Mesendoderm (in vitro differentiated cells): Measurements from ENCODE around the gene MAPRE2.

Experiments
- DNase-seq: peaks from one replicate; pipeline ENCODE4 v3.0.0; 2013
- H2AK5ac ChIP-seq: 2 replicates; pipeline ENCODE4 v1.6.1; 2013; ENCODE audit warnings: low read length, inconsistent platforms
- H2BK120ac ChIP-seq: 2 replicates; pipeline ENCODE4 v1.6.1; 2013; ENCODE audit warnings: low read depth, mild to moderate bottlenecking, low read length, moderate library complexity, mixed read lengths
- H2BK15ac ChIP-seq: replicated peaks from 2 replicates; pipeline ENCODE4 v1.6.1; 2013; ENCODE audit warnings: low read depth, mild to moderate bottlenecking, moderate library complexity
- H2BK5ac ChIP-seq: 2 replicates; pipeline ENCODE4 v1.6.1; 2013; ENCODE audit warnings: low read length, inconsistent platforms
- H3K18ac ChIP-seq: 2 replicates; pipeline ENCODE4 v1.6.1; 2013; ENCODE audit warnings: mild to moderate bottlenecking, low read length, mixed read lengths
- H3K23ac ChIP-seq: one replicate; pipeline ENCODE4 v1.6.1; 2013; ENCODE audit warnings: low read length
- H3K27ac ChIP-seq: 2 replicates; pipeline ENCODE4 v1.5.1; 2013; ENCODE audit warnings: low read depth, mild to moderate bottlenecking, inconsistent platforms, low read length, moderate library complexity
- H3K27me3 ChIP-seq: 2 replicates; pipeline ENCODE4 v1.6.1; 2013; ENCODE audit warnings: low read length, control low read depth, mild to moderate bottlenecking, inconsistent platforms; ENCODE audit not compliant: insufficient read depth, poor library complexity
- H3K36me3 ChIP-seq: 2 replicates; pipeline ENCODE4 v1.6.1; 2013; ENCODE audit warnings: low read length, inconsistent platforms; ENCODE audit not compliant: control insufficient read depth, insufficient read depth
- H3K4ac ChIP-seq: one replicate; pipeline ENCODE4 v1.6.1; 2013; ENCODE audit warnings: low read depth, mild to moderate bottlenecking, low read length, moderate library complexity
- H3K4me1 ChIP-seq: 2 replicates; pipeline ENCODE4 v1.6.1; 2013; ENCODE audit warnings: low read depth, low read length, inconsistent platforms; ENCODE audit not compliant: control insufficient read depth
- H3K4me2 ChIP-seq: 2 replicates; pipeline ENCODE4 v1.6.1; 2013; ENCODE audit warnings: low read length
- H3K4me3 ChIP-seq: 2 replicates; pipeline ENCODE4 v1.5.1; 2013; ENCODE audit warnings: mild to moderate bottlenecking, low read length
- H3K56ac ChIP-seq: one replicate; pipeline ENCODE4 v1.6.1; 2013; ENCODE audit warnings: low read length
- H3K79me1 ChIP-seq: 2 replicates; pipeline ENCODE4 v1.6.1; 2013; ENCODE audit warnings: low read length, inconsistent platforms
- H3K79me2 ChIP-seq: 2 replicates; pipeline ENCODE4 v1.6.1; 2013; ENCODE audit warnings: mild to moderate bottlenecking, low read length; ENCODE audit not compliant: control insufficient read depth, insufficient read depth
- H3K9ac ChIP-seq: 2 replicates; pipeline ENCODE4 v1.6.1; 2013; ENCODE audit warnings: low read length, inconsistent platforms
- H4K5ac ChIP-seq: one replicate; pipeline ENCODE4 v1.6.1; 2013; ENCODE audit warnings: low read length
- H4K8ac ChIP-seq: one replicate; pipeline ENCODE4 v1.6.1; 2013; ENCODE audit warnings: low read depth, mild to moderate bottlenecking, control low read depth, low read length, moderate library complexity
- WGBS: extraction: QIAGEN DNeasy Blood & Tissue Kit; methylation state at CpG from one replicate; pipeline ENCODE4 v1.1.7; 2013; ENCODE audit warnings: low lambda C conversion rate, missing lambda C conversion rate; ENCODE audit not compliant: insufficient coverage; ENCODE audit errors: extremely low coverage; 5-methylcytosine and 5-hydroxymethylcytosine counted together

Gene MAPRE2

GRCh38 chr18:35132021-35132902 is 91.0 kb downstream of the MAPRE2 start:
- H3K27ac ChIP-seq, result no peak overlapping the region

GRCh38 chr18:35134190-35134730 is 93.0 kb downstream of the MAPRE2 start:
- H3K27me3 ChIP-seq, result no peaks in the 10 kb centered on the region
- WGBS, result no CpG with 5 or more reads among the region's 6 CpGs
- no peak overlapping the region for H3K4me2 ChIP-seq
- H3K4ac ChIP-seq, result no peak overlapping the region
- H2AK5ac ChIP-seq, result no peak overlapping the region
- H3K23ac ChIP-seq, result no peak overlapping the region
- H3K56ac ChIP-seq, result no peak overlapping the region
- H2BK5ac ChIP-seq, result no peak overlapping the region
- no peak overlapping the region for H3K4me3 ChIP-seq
- no peak for DNase-seq
- H4K5ac ChIP-seq, result no peak overlapping the region
- H3K79me1 ChIP-seq, result no peaks in the 10 kb centered on the region
- H2BK120ac ChIP-seq, result no peak overlapping the region
- no peak overlapping the region for H4K8ac ChIP-seq
- no peak overlapping the region for H3K27ac ChIP-seq
- H3K9ac ChIP-seq, result no peak overlapping the region
- H3K4me1 ChIP-seq, result no peaks in the 10 kb centered on the region
- no peak overlapping the region for H2BK15ac ChIP-seq
- no peak overlapping the region for H3K18ac ChIP-seq
- H3K36me3 ChIP-seq, result no peaks in the 10 kb centered on the region
- no peaks in the 10 kb centered on the region for H3K79me2 ChIP-seq

More at GRCh38 chr18:35132021-35132902, 91.0 kb downstream of the MAPRE2 start:
- no peak overlapping the region for H3K4me3 ChIP-seq
- no peaks in the 10 kb centered on the region for H3K79me1 ChIP-seq
- H3K4ac ChIP-seq, result no peak overlapping the region
- H3K18ac ChIP-seq, result no peak overlapping the region
- no CpG with 5 or more reads among the region's 10 CpGs for WGBS
- H3K4me2 ChIP-seq, result no peak overlapping the region
- H3K4me1 ChIP-seq, result no peaks in the 10 kb centered on the region
- H2BK5ac ChIP-seq, result no peak overlapping the region
- no peak overlapping the region for H2BK15ac ChIP-seq
- H3K23ac ChIP-seq, result no peak overlapping the region
- peak; percentile 68 for DNase-seq
- no peak overlapping the region for H3K9ac ChIP-seq
- H3K79me2 ChIP-seq, result no peaks in the 10 kb centered on the region
- H3K27me3 ChIP-seq, result no peaks in the 10 kb centered on the region
- no peak overlapping the region for H4K8ac ChIP-seq
- H2BK120ac ChIP-seq, result no peak overlapping the region
- no peak overlapping the region for H3K56ac ChIP-seq
- H4K5ac ChIP-seq, result no peak overlapping the region
- no peaks in the 10 kb centered on the region for H3K36me3 ChIP-seq
- no peak overlapping the region for H2AK5ac ChIP-seq

GRCh38 chr18:35134791-35135531 is 93.7 kb downstream of the MAPRE2 start:
- H3K79me1 ChIP-seq, result no peaks in the 10 kb centered on the region
- H3K23ac ChIP-seq, result no peak overlapping the region
- H3K36me3 ChIP-seq, result no peaks in the 10 kb centered on the region
- no peaks in the 10 kb centered on the region for H3K4me1 ChIP-seq
- no peaks in the 10 kb centered on the region for H3K27me3 ChIP-seq
- H2BK15ac ChIP-seq, result no peak overlapping the region
- H2BK120ac ChIP-seq, result no peak overlapping the region
- no peak overlapping the region for H3K56ac ChIP-seq
- H3K27ac ChIP-seq, result no peak overlapping the region
- no peak overlapping the region for H2BK5ac ChIP-seq
- H4K8ac ChIP-seq, result no peak overlapping the region
- no peak overlapping the region for H2AK5ac ChIP-seq
- H3K4ac ChIP-seq, result no peak overlapping the region
- H3K79me2 ChIP-seq, result no peaks in the 10 kb centered on the region
- no peak overlapping the region for H3K4me3 ChIP-seq
- DNase-seq, result no peak
- H4K5ac ChIP-seq, result no peak overlapping the region
- no peak overlapping the region for H3K4me2 ChIP-seq
- no peak overlapping the region for H3K18ac ChIP-seq
- H3K9ac ChIP-seq, result no peak overlapping the region
- no CpG with 5 or more reads among the region's 4 CpGs for whole genome bisulfite sequencing

GRCh38 chr18:35136248-35136647 is 95.0 kb downstream of the MAPRE2 start:
- Histone ChIP-seq H3K56ac (no peak overlapping the region), H3K36me3 (no peaks in the 10 kb centered on the region), H3K4me1 (no peaks in the 10 kb centered on the region), H2BK120ac (no peak overlapping the region), H3K79me2 (no peaks in the 10 kb centered on the region), H3K79me1 (no peaks in the 10 kb centered on the region), H3K9ac (no peak overlapping the region), H4K8ac (no peak overlapping the region), H3K4me3 (no peak overlapping the region), H3K23ac (no peak overlapping the region), H4K5ac (no peak overlapping the region), H3K27ac (no peak overlapping the region), H3K27me3 (no peaks in the 10 kb centered on the region), H2BK5ac (no peak overlapping the region), H3K4me2 (no peak overlapping the region), H3K18ac (no peak overlapping the region), H2BK15ac (no peak overlapping the region), H3K4ac (no peak overlapping the region), H2AK5ac (no peak overlapping the region)
- no peak for DNase-seq
- no CpG with 5 or more reads among the region's 3 CpGs for WGBS

GRCh38 chr18:35136885-35137284 is 95.7 kb downstream of the MAPRE2 start:
- H4K8ac ChIP-seq, result no peak overlapping the region
- H3K9ac ChIP-seq, result no peak overlapping the region
- no peaks in the 10 kb centered on the region for H3K4me1 ChIP-seq
- no peak overlapping the region for H3K23ac ChIP-seq
- H2AK5ac ChIP-seq, result no peak overlapping the region
- no peaks in the 10 kb centered on the region for H3K27me3 ChIP-seq
- no peak overlapping the region for H3K4me3 ChIP-seq
- no peak overlapping the region for H2BK120ac ChIP-seq
- no peaks in the 10 kb centered on the region for H3K79me1 ChIP-seq
- H2BK15ac ChIP-seq, result no peak overlapping the region
- H2BK5ac ChIP-seq, result no peak overlapping the region
- no peaks in the 10 kb centered on the region for H3K79me2 ChIP-seq
- H3K56ac ChIP-seq, result no peak overlapping the region
- no peaks in the 10 kb centered on the region for H3K36me3 ChIP-seq
- no peak overlapping the region for H3K4ac ChIP-seq
- DNase-seq, result no peak
- no peak overlapping the region for H3K18ac ChIP-seq
- WGBS, result no CpG with 5 or more reads among the region's 2 CpGs
- no peak overlapping the region for H4K5ac ChIP-seq
- no peak overlapping the region for H3K4me2 ChIP-seq
- no peak overlapping the region for H3K27ac ChIP-seq
